A549 (cell line): ENCODE results near the gene OR2F2.

Source experiments
- CTCF ChIP-seq: fragments of >200 bp; sonication (Bioruptor Twin); formaldehyde crosslinking; IDR thresholded peaks from 3 replicates; pipeline ENCODE4 v1.5.1; 2016
- EP300 ChIP-seq, 2 experiments: fragments of >200 bp; sonication (Bioruptor Twin); formaldehyde crosslinking; IDR thresholded peaks; 2 replicates in 1 of 2; 3 replicates in 1 of 2; pipeline ENCODE4 v1.6.1; 2016 to 2017
- HDAC2 ChIP-seq: fragments of 200-600 bp; sonication (generic); IDR thresholded peaks from 2 replicates; pipeline ENCODE4 v1.6.1; 2016
- MYC ChIP-seq: IDR thresholded peaks from 2 replicates; pipeline ENCODE4 v1.6.1; 2012; ENCODE audit warnings: mild to moderate bottlenecking, inconsistent platforms, low read length, improper control_type of control experiment, borderline replicate concordance
- NR3C1 ChIP-seq: fragments of >200 bp; sonication (Bioruptor Twin); formaldehyde crosslinking; IDR thresholded peaks from 3 replicates; pipeline ENCODE4 v1.6.1; 2017
- POLR2A ChIP-seq: IDR thresholded peaks from 2 replicates; pipeline ENCODE4 v1.6.1; 2012; ENCODE audit warnings: mild to moderate bottlenecking, low read length
- RAD21 ChIP-seq, 2 experiments: fragments of >200 bp in 1 of 2; sonication (Bioruptor Twin) in 1 of 2; formaldehyde crosslinking in 1 of 2; IDR thresholded peaks in 1 of 2; conservative IDR thresholded peaks in 1 of 2; 2 replicates in 1 of 2; 3 replicates in 1 of 2; pipeline ENCODE4 v1.6.1; 2012 to 2018; ENCODE audit warnings: inconsistent platforms in 1 of 2
- REST ChIP-seq: fragments of 200-600 bp; sonication (generic); IDR thresholded peaks from 2 replicates; pipeline ENCODE4 v1.6.1; 2016; ENCODE audit warnings: antibody characterized with exemption, mild to moderate bottlenecking, moderate library complexity
- RFX5 ChIP-seq: fragments of 450-650 bp; IDR thresholded peaks from 2 replicates; pipeline ENCODE4 v1.7.1; 2014; ENCODE audit warnings: antibody characterized with exemption, mild to moderate bottlenecking, moderate library complexity
- TF ChIP-seq, protein P1 (sequence below): fragments of >200 bp; sonication (Bioruptor Twin); formaldehyde crosslinking; IDR thresholded peaks from 2 replicates; pipeline ENCODE4 v1.6.1; 2016

DNA sequence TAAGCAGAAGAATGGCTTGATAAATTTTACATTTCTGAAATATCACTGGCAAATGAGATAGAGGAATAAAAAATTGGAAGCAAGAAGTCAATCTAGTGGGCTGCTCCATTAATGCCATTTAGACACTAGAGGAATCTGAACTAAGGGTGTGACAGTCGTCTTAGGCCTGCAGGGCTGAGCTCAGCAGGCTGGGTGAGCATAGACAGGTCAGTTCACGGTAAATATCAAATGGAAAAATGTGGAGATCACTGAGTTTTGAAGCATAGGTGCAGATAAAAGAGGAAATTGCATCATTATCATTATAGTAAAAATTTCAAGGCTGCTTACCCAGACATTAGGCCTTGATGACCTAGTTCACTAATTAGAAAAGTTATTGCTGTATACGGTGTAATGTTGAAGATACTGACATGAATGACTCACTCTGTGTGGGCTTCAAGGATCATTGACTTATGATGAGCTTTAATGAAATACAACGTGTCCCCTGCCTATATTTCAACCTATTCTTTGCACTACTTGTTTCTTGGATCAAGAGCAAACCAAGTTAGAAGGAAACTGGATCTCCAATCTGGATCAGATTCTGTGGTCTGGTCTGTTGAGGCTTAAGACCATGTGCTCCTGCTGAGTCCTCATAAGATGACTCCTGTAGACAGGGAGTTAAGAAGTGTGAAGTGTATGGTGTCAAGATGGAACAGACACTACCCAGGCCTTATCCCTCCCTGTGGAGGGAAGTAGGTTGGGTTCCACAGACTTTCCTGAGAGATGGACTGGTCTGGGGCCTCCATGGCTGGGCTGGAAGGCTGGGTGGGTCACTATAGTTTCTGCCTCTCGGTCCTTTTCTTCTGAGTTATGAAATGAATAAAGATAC lies 3.6 kb downstream of the OR2F2 start:
- TF ChIP-seq CTCF (no peak), RAD21 (conservative IDR thresholded peaks at IDR 0.05 in 1 of 2, IDR thresholded peaks at IDR 0.05 in 1 of 2) (no peak), MYC (no peak), POLR2A (no peak), HDAC2 (no peak), RFX5 (no peak), REST (no peak), EP300 (IDR thresholded peaks at IDR 0.05) (no peak), NR3C1 (no peak)
- TF ChIP-seq, protein P1, sequence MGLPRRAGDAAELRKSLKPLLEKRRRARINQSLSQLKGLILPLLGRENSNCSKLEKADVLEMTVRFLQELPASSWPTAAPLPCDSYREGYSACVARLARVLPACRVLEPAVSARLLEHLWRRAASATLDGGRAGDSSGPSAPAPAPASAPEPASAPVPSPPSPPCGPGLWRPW: no peak
